GM12874 (cell line): ENCODE data around the gene DDX23.

ENCODE experiments used
- CTCF ChIP-seq: IDR thresholded peaks from 2 replicates; pipeline ENCODE4 v1.5.1; 2011; ENCODE audit warnings: low read depth, mild to moderate bottlenecking, control low read depth, low read length, moderate library complexity; ENCODE audit not compliant: insufficient read depth

Gene DDX23

DNA sequence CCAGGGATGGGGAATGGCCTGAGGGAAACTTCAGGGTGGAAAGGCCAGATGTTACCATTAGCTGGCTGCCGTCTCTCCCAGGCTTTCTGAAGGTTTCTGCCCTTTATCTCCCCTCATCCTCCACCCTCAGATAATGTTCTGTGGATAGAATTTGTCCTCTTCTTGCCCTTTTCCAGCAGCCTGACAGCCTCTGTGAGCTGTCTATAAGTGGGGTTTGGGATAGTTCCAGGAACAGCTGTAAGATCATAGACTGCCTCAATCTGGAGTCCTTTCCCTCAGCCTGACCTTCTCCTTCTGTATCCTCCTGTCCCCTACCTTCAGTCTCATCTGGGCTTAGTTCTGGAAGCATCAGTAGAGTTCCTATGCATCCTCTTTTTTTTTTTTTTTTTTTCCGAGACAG, 16.5 kb upstream of the DDX23 start:
- no peak for TF ChIP-seq CTCF

- no peak for TF ChIP-seq CTCF
Observed at GRCh38 chr12:48866052-48866711, 14.2 kb upstream of the DDX23 start.

DNA sequence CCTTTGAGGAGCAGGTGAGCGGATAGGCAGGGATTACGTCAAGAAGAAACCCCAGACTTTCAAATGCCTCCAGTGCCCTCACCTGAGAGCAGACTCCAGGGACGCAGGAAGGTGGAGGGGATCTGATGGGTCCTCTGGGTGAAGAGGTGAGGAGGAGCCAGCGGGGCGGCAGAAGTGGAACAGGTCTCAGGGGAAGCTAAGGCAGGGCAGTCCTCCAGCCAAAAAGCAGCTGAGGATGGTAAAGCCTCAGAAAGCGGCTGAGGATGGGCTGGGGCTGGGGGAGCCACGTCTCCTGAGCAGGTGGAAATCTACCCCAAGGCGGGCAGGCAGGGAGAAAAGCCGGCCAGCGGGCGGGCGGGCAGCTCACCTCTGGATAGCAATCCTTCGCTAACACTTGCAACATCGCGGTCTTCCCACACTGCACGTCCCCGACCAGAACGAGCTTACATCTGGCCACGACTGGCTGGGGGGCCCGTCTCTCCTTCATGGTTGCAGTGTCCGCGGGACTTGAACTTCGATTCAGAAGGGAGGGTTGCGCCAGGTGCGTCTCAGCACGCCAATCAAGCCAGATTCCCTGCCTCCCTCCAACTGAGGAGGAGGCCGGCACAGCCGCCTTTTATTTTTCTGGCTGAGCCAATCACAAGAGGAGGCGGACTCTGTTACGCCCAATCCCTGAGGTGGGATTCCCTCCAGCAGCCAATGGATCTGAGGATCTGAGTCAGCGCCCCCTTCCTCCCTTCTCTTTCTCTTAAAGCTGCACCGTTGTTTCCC, 13.5 kb upstream of the DDX23 start, which contains the start of gene RND1:
Gene RND1 (minus strand): TSS at position 590 of the 771 bp plus-strand sequence. CDS start 103 bp downstream, at position 487.
- TF ChIP-seq CTCF = no peak

DNA sequence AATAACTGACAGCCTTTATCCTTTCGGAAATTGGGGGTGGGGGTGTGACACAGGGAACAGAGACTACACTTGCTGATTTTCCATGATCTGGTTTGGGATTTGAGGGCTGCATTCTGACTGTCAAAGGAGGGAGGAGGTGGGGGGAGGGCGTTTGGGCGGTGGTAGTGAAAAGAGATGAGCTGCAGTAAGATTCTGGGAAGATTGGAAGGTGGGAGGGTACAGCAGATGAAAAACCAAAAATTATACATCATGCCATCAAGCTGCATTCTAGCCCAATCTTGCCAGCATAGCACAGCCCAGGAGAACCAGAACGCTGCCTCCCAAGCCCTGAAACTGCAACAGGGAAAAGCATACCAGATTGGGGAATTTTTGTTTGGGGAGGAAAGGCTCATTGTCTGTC, 11.3 kb upstream of the DDX23 start:
- no peak for TF ChIP-seq CTCF

GRCh38 chr12:48862760-48863159, 10.8 kb upstream of the DDX23 start:
- TF ChIP-seq CTCF = no peak

DNA sequence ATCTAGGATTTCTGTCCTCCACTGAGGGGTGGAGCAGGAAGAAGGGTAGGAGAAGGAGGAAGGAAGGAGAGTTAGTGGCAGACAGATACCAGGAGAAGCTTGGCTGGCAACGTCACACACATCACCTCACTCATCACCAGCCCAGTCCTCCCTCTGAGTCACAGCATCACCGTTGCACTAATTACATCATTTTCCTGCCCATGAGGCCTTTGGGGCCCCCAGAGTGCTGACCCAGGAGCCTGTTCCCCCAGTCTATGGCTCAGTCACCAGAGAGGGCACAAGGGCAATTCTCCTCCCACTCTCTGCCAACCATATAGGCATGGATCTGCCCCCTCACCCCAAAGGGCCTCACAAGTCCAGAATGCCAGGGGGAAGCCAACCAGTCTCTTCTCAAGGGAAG, 9.1 kb upstream of the DDX23 start:
- no peak for TF ChIP-seq CTCF

GRCh38 chr12:48859607-48860006, 7.6 kb upstream of the DDX23 start:
- TF ChIP-seq CTCF = no peak
